Measurements from ENCODE around the gene CREBZF.
"Not testable (repeated sequence)": the region's sequence is repeated elsewhere in the genome, so short reads cannot be mapped to it uniquely, and the experiment has no call there.

CREBZF gene

GRCh38 chr11:85627332-85627997, 37.5 kb downstream of the CREBZF start, which contains the start of gene DLG2:
Gene DLG2 (minus strand): TSS chr11:85627344.
- in situ Hi-C loops (cut with HindIII; ENCODE audit: low sequenced_read_pairs): no loop called here

- in situ Hi-C loops (cut with HindIII; ENCODE audit: low sequenced_read_pairs): no loop called here
Observed at GRCh38 chr11:85626496-85626895, 38.4 kb downstream of the CREBZF start.

- in situ Hi-C loops (cut with HindIII; ENCODE audit: low sequenced_read_pairs): no loop called here
Observed at GRCh38 chr11:85620256-85620655, 44.7 kb downstream of the CREBZF start.

GRCh38 chr11:85619499-85619898, 45.4 kb downstream of the CREBZF start:
- in situ Hi-C loops (cut with HindIII; ENCODE audit: low sequenced_read_pairs): no loop called here

GRCh38 chr11:85611643-85612042, 53.3 kb downstream of the CREBZF start:
- in situ Hi-C loops (cut with HindIII; ENCODE audit: low sequenced_read_pairs): not testable (repeated sequence)

Data from DLD1 (cell line).